Spleen (tissue), 7 donors: ENCODE measurements around the gene DPT.

ENCODE experiments used
- POLR2A ChIP-seq, 3 donors: fragments of 450-650 bp; IDR thresholded peaks; one replicate each; pipeline ENCODE4 v1.5.1; 2017; ENCODE audit warnings: antibody characterized with exemption in 3 of 3, mild to moderate bottlenecking in 1 of 3
- TF ChIP-seq, protein P1 (sequence below), 11 experiments: fragments of 200-600 bp in 7 of 11; fragments of 450-650 bp in 4 of 11; sonication (generic) in 4 of 11; IDR thresholded peaks in 8 of 11; conservative IDR thresholded peaks in 3 of 11; 1 replicate in 7 of 11; 2 replicates in 4 of 11; pipeline versions ENCODE4 v1.4.0 to v1.8.0; 2016 to 2021; ENCODE audit warnings: antibody characterized with exemption in 11 of 11, inconsistent platforms in 4 of 11, mild to moderate bottlenecking in 1 of 11
- donor health status: DM: no; HTN: no; CAD: no; lungs with moderate emphysema.
- donor health status: DM: no; HTN: no; CAD: no.
- donor health status: DM: no; HTN: no; CAD: no.

DNA sequence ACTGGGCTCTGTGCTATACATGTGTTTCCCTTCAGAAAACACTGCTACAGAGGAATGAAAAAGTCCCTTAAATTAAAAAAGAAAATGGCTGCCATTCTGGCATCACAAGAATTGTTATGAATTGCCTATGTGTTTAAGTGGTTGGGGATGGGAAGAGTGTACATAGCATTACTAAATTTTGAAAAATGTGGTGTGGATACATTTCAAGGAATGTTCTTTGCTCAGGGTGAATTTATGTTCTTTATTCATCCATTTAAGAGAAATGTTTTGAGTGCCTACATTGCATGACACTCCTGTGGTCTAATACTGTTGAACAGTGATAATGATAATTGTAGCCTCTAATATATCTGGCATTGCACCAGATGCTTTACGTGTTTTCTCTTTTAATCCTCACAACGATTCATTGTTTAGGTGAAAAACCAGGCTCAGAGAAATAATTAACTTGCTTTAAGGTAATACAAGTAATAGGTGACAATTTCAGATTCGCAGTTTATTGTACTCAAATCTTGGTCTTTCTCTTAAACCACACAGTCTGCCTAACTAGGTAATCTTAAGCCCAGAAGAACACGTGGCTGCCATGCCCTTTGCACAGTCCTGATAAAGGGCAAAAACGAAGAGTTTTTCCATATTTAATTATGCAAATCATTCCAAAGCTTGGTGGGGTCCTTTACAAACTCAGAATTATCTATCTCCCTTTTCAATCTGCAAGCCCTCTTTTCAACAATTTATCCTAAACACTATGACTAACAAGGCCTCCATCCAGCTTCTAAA lies 31.5 kb downstream of the DPT start:
- no peak for TF ChIP-seq POLR2A (IDR thresholded peaks at IDR 0.05)
- TF ChIP-seq, protein P1, sequence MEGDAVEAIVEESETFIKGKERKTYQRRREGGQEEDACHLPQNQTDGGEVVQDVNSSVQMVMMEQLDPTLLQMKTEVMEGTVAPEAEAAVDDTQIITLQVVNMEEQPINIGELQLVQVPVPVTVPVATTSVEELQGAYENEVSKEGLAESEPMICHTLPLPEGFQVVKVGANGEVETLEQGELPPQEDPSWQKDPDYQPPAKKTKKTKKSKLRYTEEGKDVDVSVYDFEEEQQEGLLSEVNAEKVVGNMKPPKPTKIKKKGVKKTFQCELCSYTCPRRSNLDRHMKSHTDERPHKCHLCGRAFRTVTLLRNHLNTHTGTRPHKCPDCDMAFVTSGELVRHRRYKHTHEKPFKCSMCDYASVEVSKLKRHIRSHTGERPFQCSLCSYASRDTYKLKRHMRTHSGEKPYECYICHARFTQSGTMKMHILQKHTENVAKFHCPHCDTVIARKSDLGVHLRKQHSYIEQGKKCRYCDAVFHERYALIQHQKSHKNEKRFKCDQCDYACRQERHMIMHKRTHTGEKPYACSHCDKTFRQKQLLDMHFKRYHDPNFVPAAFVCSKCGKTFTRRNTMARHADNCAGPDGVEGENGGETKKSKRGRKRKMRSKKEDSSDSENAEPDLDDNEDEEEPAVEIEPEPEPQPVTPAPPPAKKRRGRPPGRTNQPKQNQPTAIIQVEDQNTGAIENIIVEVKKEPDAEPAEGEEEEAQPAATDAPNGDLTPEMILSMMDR (IDR thresholded peaks at IDR 0.05 in 8 of 11, conservative IDR thresholded peaks at IDR 0.05 in 3 of 11): no peak
